Hindlimb muscle (tissue), 1 donor: ENCODE results near the gene LRRC8D. TPM values are rescaled to one million over a fixed set of nuclear protein-coding genes. Genes with fewer than 3 reads are reported as not detected.

Source experiments
- DNase-seq: peaks from one replicate; pipeline ENCODE4 v3.0.0-alpha.2; 2013
- polyA plus RNA-seq: library from polyadenylated mRNA; unstranded; fragments of 120-200 nt; gene quantifications from one replicate; pipeline ENCODE4 v1.2.1, GENCODE V29; 2013; ENCODE audit not compliant: insufficient read length

LRRC8D gene
- polyA plus RNA-seq, 1 donor = 7.5 TPM

- no peak for DNase-seq
Observed at GRCh38 chr1:89942014-89942413, 121.2 kb downstream of the LRRC8D start.

DNA sequence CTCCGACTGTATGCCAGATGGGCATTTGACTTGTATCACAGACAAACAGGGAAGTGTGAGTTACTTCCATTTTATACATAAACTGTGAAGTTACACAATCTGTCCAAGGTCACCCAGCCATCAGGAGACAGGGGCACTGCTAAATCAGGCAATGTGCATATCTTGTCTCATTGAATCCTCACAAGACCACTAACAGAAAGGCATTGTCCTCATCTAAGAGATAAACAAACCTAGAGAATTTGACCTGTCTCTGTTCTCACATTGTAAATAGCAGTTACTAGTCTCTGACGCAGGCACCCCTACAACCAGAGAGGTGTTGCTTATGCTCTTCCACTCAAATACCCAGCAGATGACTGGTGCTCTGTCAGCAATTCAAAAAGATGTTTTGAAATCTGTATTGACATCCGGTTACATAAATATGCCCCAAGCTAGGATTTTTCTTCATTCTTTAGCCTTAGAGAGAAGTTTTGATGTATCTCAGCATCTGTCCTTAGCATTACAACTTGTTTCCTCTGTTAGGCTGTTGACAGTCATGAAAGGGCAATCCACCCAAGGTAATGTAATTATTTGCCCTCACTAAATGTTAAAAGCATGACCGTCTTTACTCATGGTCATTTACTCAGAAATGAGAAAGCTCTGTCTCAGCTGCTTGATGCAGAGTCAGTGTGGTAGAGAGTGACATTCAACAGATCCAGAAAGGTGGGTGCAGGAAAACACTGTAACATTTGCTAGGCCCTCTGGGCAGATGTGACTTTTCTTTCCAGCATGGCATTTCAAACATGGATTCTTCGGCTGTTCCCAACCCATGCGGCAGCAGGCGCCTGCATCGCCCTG is 122.2 kb downstream of the LRRC8D start:
- DNase-seq = no peak

DNA sequence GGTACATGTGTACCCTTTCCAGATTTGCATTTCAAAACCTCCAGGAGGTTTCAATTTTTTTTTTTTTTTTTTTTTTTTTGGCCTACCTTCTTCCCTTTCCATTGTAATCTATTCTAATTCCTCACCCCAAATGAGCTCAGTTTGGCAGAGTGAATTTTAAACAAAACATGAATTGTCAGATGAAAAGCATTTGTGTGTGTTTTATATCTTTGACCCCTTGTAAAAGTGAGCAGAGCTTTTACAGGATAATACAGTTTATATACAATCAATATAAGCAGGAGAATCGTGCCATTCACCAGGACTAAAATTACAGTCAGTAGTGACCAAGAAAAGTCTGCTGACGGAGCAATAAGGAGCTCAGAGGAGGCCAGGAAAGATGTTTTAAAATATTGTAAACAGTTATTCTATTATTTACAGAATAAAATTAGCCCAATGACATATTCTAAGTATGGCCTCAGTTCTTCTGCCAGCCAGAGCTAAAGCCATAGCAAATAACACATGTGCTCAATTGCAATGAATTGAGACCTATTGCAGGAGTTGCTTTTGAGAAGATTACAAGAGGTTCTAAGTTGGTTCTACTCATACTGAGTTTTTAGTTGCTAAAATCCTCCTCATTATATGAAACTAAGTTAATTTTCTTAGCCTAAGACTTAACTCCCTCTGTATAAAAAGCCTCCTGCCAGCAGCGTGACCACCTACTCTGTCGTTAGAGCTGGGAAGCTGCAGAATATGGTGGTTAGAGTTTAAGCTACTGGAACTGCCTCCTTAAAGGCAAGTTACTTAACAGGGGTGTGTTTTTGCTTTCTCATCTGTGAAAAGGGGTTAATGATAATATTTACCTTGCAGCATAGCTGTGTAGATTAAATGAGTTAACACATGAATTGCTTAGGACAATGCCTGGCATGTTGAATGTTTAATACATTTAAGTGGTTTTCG is 123.3 kb downstream of the LRRC8D start:
- DNase-seq = no peak

GRCh38 chr1:89945852-89946476 is 125.1 kb downstream of the LRRC8D start:
- no peak for DNase-seq

DNA sequence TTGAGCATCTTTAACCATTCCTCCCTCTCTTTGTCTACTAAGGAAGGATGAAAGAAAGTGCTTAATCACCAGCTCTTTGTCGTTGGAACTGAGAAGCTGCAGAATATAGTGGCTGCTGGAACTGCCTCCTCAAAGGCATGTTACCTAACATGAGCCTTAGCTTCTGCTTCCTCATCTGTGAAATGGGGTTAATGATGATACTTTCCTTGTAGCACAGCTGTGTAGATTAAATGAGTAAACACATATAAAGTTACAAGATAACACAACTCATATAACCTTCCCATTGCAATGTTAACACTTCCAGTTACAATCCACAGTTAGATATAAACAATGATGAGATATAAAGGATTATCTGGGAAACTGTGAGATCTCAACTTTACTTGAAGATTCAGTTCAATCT is 125.7 kb downstream of the LRRC8D start:
- no peak for DNase-seq

DNA sequence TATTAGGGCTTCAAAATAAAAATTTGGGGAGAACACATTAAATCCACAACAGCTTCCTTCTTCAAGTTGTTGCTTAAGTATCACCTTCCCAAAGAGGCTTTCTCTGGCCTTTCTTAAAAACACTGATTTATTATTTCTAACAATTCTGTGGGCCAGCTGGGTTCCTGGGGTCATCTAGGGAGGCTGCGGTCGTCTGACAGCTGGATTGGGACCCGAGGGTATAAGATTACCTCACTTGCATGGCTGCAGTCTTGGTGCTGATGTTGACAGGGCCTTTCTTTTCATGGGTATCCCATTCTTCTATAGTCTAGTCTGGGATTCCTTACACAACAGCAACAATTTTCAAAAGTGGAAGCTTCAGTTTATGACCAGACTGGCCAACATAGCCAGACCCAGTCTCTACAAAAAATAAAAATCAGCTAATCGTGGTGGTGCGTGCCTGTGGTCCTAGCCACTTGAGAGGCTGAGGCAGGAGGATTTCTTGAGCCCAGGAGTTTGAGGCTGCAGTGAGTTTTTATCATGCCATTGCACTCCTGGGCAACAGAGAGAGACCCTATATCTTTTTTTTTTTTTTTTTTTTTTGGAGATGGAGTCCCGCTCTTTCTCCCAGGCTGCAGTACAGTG is 128.0 kb downstream of the LRRC8D start:
- DNase-seq = no peak

DNA sequence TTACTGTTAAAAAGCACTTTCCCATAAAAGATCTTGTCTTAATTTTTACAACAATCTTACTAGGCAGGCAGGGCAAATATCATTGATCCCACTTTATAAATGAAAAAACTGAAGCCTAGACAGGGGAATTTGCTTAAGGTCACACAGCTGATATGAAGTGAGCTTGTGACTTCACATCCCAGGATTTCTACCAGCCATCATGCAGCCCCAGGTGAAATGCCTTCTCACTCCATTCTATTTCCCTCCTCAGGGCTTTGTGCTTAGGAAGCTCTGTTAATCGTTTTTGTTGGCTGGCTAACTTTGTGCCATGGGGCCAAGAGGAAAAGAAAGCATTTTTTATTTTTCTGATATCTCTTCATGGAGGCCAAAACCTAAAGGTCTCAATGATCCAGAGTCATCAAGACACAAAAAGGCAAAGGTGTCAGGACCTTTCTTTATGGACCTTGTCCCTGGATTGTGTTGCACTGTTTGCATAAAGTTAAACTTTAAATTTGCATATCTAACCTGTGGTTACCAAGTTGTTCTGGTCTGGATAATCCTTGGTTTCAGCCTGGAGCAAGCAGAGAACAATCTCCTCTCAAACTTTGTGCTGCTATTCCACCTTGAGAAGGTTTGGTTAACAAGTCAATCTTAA is 129.3 kb downstream of the LRRC8D start:
- no peak for DNase-seq

DNA sequence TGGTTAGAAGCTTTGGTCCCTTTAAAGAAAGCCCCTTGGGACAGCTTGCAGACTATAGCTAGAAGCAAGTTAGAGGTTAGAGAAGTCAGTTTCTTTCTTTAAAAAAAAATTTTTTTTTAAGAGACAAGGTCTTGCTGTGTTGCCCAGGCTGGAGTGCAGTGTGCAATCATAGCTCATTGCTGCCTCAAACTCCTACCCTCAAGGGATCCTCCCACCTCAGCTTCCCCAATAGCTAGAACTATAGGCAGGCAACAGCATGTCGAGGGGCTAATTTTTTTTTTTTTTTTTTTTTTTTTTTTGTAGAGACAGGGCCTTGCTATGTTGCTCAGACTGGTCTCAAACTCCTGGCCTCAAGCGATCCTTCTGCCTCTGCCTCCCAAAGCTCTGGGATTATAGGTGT is 129.9 kb downstream of the LRRC8D start:
- DNase-seq = no peak

- DNase-seq = no peak
Observed at GRCh38 chr1:89951766-89952604, 131.2 kb downstream of the LRRC8D start.

DNA sequence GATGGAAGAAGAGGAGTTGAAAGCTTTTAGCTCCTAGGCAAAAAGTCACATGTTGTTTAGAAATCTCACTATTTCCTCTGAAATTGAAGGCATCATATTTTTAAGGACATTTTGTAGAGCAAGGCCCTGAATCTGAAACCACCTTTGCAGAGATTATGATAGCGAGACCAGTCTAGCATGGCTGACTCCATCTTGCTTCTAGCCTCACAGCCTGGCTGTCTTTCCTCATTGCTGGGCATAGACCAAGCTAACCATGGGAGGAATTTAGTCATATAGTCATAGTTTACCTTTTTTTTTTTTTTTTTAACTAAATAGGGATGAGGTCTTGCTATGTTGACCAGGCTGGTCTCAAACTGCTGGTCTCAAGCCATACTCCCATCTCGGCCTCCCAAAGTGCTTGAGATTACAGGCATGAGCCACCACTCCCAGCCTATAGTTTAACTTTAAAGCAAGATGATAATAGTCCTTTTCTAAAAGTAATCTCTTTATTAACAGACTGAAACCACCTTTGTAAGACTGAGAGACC is 131.8 kb downstream of the LRRC8D start:
- no peak for DNase-seq

- no peak for DNase-seq
Observed at GRCh38 chr1:89953131-89953626, 132.3 kb downstream of the LRRC8D start.

GRCh38 chr1:89953929-89954328 is 133.1 kb downstream of the LRRC8D start:
- DNase-seq = no peak

GRCh38 chr1:89954401-89954800 is 133.6 kb downstream of the LRRC8D start:
- no peak for DNase-seq

DNA sequence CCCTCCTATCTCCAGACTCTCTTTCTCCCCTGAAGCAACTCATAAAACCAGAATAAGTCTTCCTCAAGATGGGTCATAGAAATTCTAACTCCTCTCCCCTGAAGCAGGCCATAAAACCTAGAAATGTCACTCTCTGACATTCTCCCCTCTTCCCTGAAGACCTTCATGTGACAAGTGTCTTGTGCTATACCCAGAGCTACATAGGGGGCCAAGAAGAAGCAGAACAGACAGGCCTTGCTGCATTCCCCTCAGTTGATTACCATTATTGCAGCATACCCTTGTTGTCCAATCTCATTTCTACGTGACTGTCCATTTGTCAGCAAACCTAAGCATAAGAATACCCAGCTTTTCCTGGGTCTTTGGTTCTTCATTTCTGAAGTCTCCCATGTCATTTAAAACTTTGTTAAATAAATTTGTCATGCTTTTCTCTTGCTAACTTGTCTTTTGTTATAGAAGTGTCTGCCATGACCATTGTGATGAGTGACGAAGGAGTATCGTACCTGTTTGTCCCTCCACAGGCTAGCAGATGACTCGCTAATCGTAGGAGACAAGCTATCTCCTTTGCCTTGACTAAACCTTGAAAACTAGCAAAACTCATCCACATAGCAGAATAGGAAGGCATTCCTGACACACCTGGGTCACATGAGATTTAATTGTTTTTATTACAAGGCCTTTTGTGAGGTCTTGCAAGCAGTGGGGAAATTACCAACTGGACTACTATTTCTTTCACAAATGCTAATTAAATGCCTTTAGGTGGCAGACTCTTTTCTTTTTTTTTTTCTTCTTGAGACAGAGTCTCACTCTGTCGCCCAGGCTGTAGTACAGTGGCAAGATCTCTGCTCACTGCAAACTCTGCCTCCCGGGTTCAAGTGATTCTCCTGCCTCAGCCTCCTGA is 134.7 kb downstream of the LRRC8D start:
- DNase-seq = no peak

DNA sequence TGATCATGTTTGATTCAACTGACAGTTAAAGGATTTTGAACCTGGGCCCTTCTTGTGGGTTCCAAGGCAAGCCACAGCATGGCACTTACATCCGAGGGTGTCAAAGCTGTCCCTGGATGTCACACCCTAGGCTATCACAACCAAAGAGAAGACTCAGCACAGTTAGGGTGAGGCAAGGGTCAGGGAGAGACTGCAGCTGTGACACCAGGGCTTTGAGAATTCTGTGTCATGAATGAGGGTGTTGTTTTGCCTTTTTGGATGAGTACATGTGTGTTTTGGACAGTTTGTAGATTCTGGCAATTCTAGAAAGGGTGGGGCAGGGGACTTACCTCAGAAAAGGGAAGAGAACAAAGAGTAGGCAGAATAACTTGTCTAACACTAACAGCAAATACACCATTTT is 136.3 kb downstream of the LRRC8D start:
- no peak for DNase-seq

DNA sequence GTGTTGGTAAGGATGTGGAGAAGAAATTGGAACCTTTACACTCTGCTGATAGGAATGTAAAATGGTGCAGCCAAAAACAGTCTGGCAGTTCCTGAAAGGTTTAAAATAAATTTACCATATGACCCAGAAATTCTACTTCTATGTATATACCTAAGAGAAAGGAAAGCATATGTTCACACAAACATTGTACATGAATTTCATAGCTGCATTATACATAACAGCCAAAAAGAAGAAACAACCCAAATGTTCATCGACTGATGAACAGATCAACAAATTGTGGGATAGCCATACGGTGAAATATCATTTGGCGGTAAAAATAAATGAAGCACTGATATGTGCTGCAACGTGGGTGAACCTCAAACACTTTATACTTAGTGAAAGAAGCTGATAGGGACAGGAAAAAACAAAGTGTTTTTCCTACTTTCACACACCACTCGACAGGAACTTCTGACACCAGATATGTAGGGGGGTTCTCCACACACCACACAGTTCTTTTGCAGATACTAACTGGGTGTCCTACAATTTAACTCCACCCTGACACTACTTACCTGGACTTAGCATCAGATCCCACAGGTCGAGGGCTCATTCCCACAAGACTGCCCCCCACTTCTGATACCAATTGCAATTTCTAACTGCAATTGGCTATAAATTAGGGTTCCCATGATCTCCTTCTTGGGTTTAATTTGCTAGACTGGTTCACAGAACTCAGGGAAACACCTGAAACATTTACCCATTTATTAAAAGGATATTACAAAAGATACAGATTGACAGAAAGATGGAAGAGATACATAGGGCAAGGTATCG is 138.2 kb downstream of the LRRC8D start:
- no peak for DNase-seq

DNA sequence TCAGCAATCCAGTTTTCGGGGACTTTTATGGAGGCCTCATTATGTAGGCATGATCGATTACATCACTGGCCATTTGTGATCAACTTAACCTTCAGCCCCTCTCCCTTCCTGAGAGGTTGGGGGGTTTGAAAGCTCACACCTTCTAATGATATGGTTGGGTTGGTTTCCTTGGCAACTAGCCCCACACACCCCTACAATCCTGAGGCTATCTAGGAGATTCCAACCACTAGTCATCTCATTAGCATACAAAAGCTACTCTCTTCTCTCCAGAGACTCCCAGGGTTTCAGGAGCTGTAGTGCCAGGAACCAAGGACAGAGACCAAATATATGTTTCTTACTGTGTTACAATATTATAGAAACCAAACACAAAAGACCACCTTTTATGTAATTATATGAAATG is 138.9 kb downstream of the LRRC8D start:
- DNase-seq = no peak

DNA sequence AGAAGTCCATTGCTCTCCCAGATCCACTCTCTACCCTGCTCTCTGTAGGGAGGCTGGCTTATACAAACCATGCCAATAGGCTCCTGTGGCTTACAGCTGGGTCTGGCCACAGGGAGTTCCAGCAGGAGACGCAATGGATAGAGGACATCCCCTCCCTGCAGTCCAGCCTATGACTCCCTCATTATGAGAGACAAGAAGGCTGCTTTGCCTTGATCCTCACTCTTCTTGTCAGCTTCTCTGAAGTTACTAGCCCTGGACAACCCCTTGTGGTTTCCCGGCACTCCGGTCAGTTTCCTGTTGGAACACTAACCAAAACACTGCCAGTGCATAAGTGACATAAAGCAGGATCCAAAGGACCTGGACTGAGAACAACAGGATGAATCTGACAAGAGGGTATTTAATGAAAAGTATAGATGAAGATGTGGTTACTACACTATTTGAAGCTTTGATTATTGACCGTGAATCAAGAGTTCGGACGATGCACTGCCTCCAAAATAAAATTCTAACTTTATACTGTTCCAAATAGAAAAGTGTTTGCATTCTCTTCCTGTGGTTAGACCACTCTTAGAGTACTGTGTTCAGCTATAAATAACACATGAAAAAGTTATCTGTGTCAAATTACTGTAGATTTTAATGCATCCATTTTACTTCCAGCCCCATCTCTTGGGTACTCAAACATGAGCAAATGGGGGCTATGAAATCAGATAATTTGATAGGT is 141.4 kb downstream of the LRRC8D start:
- DNase-seq = no peak
